HG02763 (cell line): ENCODE data around the gene TUBB6.

ENCODE experiments used
- ATAC-seq: cut with Tn5 transposase; IDR thresholded peaks from one replicate; pipeline ENCODE4 v1.9.1; 2021; ENCODE audit warnings: mild to moderate bottlenecking, moderate library complexity; ENCODE audit not compliant: unreplicated experiment

Gene TUBB6

DNA sequence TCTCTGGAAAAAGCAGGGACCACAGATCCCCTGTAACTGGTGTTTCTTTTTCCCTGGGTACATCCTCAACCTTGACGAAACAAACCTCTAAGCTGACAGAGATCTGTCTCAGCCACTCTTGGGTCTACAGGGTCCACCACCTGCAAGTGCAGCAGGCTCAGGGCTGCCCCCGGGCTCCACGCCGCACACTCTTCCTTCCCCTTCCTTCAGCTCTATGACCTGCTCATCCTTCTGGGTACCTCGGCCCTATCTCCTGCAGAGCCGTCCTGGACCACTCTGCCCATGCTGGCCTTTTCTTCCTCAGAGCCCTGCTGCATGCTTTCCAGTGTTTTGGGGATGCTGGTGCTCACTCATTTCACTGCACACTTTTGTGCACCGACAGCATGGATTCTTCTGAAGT is 27.5 kb downstream of the TUBB6 start:
- no peak for ATAC-seq

GRCh38 chr18:12336171-12336613 is 28.2 kb downstream of the TUBB6 start:
- no peak for ATAC-seq

- ATAC-seq = no peak
Observed at GRCh38 chr18:12336887-12337286, 28.8 kb downstream of the TUBB6 start.

GRCh38 chr18:12338382-12338781 is 30.3 kb downstream of the TUBB6 start:
- no peak for ATAC-seq

DNA sequence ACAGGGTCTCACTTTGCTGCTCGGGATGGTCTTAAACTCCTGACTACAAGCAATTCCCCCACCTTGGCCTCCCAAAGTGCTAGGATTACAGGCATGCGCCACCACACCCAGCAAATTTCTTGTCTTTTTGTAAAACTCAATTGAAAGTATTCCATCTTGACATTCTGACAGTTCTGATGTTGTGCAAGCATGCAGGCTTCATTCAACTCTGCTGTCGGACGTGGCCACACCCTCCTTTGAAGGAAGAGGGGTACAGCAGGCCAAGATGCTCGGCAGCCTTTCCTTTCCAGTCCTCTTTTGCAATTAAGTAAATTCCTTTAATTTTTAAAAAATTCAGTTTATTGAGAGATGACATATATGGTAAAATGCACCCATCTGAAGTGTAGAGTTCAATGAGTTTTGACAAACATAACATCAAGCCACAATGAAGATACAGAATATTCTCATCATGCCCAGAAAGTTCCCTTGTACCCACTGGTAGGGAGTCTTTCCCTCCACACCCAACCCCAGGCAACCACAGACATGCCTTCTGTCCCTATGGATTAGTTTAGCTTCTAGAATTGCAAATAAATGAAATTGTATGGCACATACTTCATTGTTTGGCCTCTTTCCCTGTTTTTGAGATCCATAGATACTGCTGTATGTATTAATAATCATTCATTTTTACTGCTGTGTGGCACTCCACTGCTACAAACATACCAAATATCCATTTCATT is 33.1 kb downstream of the TUBB6 start:
- no peak for ATAC-seq

DNA sequence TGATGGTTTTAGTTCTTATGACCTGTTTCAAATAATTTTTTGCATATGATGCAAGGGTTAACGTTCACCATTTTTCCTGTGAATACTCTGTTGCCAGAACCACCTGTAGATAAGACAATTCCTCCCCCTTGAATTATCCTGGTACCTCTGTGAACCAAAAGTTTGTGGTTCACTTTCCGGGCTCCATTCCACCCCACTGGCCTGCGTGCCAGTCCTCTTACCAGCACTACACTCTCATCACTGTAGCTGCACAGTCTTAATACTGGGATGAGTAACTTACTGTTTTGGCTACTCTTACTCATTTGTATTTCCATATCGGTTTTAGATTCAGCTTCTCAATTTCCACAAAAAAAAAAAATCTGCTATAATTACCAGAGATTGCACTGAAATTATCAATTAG is 34.6 kb downstream of the TUBB6 start:
- ATAC-seq = no peak

GRCh38 chr18:12345491-12346239 is 37.6 kb downstream of the TUBB6 start:
- ATAC-seq = no peak

GRCh38 chr18:12346240-12346565 is 38.2 kb downstream of the TUBB6 start:
- ATAC-seq = no peak

DNA sequence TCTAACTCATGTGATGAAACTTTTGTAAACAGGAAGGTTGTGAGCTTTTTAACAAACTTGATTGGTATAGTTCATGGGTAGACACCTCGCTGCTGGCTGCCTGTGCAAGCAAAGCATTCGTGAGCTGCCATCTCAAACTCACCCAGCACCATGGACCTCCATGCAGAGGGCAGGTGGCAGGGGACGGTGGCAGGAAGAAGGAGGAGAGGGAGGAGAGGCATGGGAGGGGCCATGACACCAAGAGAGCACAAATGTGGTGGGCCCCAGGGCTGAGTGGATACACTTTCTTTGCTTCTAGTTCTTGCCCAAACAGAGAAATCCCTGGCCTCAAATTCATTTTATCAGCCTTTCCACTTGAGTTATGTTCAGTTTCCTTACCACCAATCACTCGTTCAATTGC is 39.9 kb downstream of the TUBB6 start:
- ATAC-seq = no peak

- no peak for ATAC-seq
Observed at GRCh38 chr18:12352188-12352587, 44.1 kb downstream of the TUBB6 start.

DNA sequence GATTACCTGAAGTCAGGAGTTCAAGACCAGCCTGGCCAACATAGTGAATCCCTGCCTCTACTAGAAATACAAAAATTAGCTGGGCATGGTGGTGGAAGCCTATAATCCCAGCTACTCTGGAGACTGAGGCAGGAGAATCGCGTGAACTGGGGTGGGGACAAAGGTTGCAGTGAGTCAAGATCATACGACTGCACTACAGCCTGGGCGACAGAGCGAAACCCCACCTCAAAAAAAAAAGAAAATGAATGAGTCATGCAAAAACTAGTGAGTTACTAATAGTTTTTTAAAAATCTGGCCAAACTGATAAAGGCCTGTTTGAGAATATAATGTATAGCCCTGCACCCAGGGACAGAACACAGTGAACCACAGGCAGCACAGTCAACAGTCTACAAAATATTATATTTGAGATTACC is 51.5 kb downstream of the TUBB6 start:
- ATAC-seq = no peak

DNA sequence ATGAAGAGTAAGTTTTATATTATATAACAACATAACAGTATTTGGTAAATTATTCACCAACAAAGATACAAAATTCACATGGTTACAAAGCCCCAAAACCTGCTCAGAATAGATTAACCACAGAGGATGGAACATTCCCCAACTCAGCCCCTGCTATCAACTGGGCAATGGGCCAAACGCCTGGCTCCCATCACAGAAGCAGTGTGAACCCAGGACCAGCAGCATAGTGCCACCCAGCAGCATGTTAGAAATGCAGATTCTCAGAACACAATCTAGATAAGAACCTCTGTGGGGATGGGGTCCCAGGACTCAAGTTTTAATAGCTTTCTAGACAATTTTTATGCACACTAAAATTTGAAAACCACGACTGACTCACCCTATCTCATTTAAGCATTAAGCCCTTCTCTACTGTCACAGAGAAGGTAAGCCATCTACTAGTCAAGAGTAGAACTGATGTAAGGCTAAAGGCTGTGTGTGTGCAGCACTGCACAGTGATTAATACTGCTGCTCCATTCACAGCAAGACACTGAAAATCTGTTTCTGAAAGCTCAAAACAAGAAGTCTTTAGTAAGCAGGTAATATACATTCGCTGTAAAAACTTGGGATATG is 53.8 kb downstream of the TUBB6 start:
- ATAC-seq = no peak

DNA sequence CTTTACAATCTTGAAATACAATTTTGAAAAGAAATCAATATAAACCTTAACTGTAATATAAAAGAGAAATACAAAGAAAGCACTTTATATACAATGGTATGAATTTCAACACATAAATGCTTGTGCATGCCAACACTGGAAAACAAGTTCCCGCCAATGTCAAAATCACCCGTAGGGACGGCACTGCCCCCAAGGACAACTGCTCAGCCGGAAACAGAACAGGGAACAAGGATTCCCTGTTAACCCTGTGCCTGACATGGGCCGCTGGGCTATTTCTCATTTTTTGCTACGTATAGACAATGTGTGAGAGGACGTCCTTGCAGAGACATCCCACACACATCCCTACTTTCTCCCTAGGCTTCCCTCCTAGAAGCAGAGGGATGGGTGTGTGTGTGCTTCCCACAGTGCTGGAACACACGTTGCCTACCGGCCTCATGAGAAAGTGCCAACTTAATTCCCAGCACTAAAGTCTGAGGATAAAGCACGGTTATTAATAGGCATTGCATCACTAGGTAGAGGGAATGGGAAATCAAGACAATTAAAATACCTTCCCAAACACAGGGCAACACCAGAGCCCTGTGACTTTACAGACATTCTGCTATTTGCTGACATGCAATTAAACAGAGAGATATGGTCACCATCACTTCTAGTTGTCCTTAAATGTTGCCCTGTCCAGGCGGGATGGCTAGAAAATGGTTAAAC is 54.6 kb downstream of the TUBB6 start:
- no peak for ATAC-seq

GRCh38 chr18:12366379-12366778 is 58.3 kb downstream of the TUBB6 start:
- ATAC-seq = no peak

- ATAC-seq = no peak
Observed at GRCh38 chr18:12366784-12367183, 58.7 kb downstream of the TUBB6 start.

GRCh38 chr18:12369211-12369610 is 61.2 kb downstream of the TUBB6 start:
- ATAC-seq = no peak

DNA sequence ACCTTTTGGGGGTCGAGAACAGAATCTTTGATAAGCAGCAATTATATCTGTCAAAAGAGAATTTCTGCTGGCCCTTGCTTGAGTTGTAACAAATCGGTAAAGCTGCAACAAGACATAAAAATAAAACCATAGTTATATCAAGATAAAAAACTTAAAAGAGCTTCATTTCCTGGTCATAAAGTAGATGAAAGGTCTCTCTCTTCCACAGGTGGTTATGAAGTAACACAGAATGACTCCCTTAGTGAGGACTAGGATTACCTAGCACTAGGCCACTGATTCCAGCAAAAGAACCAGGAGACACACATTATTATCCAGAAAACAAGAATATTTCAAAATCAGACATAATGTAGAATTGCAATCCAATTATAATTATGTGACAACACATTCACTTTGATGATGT is 63.5 kb downstream of the TUBB6 start:
- ATAC-seq = no peak

- no peak for ATAC-seq
Observed at GRCh38 chr18:12372406-12372805, 64.4 kb downstream of the TUBB6 start.

DNA sequence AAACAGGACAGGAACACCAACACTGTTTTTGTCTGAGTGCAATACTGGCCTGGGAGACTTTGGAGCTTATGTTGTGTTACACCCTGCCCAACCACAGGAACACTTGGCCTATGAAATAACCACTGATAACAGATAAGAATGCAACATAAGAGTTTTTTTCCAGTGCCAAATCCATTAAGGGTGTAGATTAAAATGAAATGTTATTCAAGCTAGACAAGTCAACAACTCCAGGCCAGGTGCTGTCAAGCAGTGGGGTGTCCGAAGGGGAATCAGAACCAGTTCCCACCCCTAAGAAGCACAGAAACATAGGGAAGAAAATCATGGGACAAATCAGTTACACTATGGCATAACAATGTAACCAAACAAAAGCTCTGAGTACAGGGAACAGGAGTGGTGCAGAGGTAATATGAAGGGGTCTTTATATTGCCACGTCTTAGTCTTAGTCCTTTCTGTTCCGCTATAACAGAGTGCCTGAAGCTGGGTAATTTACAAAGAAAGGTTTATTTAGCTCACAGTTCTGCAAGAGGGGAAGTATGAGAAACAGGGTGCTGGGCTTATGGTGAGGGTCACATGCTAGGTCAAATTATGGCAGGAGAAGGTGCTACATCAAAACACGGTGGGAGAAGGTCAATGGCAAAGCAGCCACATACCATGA is 65.2 kb downstream of the TUBB6 start:
- ATAC-seq = no peak

DNA sequence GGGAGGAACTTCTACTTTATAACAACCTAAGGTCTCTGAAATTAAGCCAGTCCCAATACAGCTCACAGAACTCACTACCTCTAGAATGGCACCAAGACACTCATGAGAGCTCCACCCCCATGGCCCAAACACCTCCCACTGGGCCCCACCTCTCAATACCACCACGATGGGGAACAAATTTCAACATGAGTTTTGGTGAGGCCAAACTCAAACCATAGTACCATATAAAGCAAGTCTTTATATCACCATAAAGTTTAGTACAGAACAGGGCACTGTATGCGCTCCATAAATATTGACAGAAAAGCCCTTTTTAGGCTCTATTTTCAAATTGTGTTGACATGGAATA is 65.7 kb downstream of the TUBB6 start:
- no peak for ATAC-seq

- no peak for ATAC-seq
Observed at GRCh38 chr18:12374401-12374800, 66.4 kb downstream of the TUBB6 start.
